ENCODE results near the gene CCDC190.
"Not testable (repeated sequence)": the region's sequence is repeated elsewhere in the genome, so short reads cannot be mapped to it uniquely, and the experiment has no call there.

Gene CCDC190

DNA sequence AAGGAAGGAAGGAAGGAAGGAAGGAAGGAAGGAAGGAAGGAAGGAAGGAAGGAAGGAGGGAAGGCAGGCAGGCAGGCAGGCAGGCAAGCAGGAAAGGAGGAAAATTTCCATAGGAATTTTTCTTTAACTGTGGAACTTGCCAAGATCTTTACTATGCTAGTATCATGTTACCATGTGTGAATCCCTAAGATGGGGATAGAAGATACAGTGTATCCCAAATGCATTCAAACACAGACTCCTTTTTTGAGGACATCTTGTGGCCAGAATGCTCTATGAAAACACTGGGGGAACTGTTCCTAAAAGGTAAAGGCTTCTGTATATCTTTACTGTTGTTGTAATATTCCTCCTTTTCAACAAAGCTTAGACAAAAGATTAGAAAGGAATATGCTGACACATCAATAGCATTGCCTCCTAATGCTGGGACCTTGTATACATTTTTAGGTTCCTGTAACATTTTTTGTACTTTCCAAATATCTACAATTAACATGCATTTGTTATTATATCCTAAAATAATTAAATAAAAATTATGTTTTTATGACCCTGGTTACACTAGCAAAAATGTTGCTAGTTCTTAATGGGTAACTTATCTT, 20.6 kb downstream of the CCDC190 start:
- in situ Hi-C loops (cut with HindIII; ENCODE audit: low sequenced_read_pairs), result loop anchor here (10.0 kb wide), 1 partner anchor 474 kb away; no protein-coding TSS in a partner anchor

DNA sequence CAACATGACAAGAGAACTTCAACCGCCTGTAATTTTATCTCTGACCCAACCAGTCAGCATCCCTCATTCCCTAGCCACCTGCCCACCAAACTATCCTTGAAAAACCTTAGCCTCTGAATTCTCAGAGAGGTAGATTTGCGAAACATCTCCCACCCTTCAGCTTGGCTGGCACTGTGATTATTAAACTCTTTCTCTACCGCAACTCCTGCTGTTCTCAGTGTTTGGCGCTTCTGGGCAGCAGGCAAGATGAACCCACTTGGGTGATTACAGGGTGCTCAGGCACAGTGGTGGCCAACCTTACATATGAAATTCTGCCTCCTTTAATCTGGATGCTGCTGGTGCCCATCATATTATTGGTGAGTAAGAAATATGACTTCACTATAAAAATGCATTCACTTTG, 22.1 kb downstream of the CCDC190 start:
- in situ Hi-C loops (cut with HindIII; ENCODE audit: low sequenced_read_pairs), result loop anchor here (5.0 kb wide), 1 partner anchor 338 kb away; no protein-coding TSS in a partner anchor

DNA sequence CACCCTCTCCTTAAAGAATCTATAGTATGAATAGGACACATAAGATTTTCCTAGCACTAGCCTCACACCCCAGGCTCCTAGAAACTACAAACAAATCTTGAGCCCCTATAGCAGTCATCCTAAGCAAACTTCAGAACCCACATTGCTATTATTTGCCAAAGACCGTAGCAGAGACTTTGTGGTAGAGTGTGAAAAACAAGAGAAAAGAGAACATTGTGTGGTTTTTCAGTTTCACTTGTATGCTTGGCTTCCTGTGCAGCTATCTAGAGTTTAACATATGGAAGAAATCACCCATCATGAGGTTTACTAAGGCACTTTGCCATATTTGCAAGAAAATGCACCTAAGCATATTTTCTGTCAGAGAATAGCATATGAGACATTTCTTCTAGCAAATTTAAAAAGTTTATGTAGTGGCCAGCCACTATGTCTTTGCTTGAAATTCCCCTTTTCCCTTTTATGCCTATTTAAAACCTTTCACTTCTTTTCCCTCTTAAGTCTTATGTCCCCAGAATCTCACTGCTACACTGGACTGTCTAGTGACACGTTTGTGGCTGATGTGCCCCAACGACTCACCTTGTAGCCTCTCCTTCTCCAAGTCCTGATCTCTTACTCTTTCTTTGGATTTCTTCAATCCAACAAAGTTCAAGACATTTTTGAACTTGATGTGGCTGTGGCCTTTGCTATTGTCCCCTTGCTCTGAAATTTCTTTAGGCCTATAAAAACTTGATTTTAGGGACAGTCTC, 25.6 kb downstream of the CCDC190 start:
- in situ Hi-C loops (cut with HindIII; ENCODE audit: low sequenced_read_pairs), result loop anchor here (5.0 kb wide), 1 partner anchor 342 kb away; no protein-coding TSS in a partner anchor

DNA sequence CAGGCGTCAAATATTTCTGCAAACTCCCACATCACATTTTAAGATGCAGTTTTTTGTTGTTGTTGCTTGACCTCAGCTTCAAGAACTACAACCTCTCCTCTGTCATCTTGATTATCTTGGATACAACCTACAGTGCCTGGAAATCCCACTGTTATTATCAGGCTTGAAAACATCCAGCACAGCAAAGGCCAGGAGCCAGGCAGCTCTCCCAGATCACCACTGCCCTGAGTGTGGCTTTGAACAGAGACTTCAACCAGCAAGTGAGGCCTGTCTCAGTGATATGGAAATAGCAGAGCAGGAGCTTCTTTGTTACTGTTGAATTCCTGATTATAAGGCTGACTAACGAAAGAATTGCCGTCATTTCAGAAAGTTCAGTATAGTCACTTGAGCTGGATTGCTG, 28.5 kb downstream of the CCDC190 start:
- in situ Hi-C loops (cut with HindIII; ENCODE audit: low sequenced_read_pairs), result no loop called here

DNA sequence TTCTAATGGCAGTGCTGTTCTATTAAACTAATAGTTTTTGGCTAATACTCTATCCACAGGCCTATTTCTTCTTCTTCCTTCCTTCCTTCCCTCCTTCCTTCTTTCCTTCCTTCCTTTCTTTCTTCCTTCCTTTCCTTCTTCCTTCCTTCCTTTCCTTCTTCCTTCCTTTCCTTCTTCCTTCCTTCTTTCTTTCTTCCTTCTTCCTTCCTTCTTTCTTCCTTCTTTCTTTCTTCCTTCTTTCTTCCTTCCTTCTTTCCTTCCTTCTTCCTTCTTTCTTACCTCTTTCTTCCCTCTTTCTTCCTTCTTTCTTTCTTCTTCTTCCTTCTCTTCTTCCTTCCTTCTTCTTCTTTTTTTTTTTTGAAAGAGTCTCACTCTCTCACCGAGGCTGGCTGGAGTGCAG, 31.7 kb downstream of the CCDC190 start:
- in situ Hi-C loops (cut with HindIII; ENCODE audit: low sequenced_read_pairs), result no loop called here

DNA sequence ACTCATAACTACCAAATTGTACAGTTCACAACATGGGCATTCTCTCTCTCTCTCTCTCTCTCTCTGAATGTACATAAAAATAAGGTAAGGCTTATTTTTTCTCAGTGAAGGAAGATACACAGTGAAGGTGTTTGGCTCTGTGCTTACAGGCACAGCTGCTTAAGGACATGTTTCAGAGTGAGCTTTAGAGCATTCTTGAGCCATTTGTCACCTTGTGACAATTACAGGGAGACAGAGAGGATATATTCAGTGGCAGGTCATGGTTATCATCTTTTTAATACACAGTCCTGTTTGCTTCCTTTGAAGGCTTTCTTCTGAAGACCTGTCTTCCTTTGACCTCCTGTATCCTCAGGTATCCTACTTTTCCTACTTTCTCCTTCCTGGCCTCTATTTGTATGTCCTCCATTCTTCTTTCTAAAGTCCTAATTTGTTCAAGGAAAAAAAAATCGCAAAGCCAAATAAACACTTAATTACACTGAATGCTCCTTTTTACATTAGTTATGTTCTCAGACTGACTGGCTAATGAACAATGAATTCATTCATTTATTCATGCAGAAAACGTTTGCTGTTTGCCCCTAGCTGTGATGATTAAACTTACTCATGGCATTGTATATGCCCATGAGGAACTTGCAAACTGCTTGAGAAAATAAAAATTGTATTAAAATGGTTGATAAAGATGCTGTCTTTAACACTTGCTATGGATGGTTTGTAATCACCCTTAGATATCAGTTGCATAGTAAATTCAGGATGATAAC, 37.0 kb downstream of the CCDC190 start:
- in situ Hi-C loops (cut with HindIII; ENCODE audit: low sequenced_read_pairs), result no loop called here

DNA sequence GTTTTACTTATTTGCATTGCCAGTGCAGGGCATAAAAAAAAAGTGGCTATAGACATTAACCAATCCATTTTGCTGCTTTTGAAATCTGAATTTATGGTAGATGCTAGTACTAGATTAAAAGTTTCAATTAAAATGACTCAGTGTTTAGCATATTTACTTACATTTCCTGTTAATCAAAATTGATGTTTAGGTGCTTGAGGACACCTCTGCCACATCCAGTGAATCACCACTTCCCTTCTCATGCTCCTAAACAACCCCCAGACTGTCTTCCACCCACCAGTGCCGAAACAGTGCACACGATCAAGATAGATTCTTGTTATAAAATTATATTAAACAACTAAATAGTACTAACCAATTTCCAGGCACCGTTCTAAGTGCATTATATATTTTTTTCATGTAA, 37.7 kb downstream of the CCDC190 start:
- in situ Hi-C loops (cut with HindIII; ENCODE audit: low sequenced_read_pairs), result no loop called here

DNA sequence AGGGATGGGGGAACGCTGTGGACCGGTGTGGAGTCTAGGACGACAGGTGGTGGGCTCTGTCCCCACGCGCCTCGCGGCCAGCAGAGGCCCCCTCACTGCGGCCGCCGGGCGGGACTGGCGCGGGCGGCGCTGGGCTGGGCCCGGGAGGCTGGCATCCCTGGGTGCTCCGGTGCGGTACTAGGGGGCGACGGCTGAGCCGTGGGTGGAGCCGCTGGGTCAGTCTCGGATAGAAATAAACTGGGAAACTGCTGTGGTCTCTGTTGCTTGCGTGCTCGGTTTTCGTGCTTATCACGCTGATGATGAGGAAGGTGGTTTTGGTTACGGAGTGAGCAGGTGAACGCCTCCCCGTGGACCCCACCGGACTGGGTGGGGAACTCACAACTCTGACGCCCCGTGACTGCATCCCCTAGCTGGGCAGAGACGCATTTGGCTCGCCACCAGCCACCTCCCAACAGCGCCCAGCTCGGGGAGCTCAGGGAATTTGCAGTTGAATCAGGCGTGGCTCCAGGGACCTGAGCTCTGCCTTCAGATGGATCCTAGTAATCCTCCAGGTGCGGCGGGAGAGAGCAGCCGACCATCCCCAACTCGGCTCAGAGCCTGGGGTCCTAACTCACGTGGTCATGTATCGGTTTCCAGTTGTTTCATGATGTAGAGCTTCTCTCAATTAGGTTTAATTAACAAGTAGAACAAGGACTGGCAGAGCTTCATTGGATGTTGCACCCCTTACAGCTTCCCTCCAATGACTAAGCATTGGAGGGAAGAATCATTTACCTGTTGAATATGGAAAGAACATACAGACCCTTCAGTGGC, 38.4 kb downstream of the CCDC190 start:
- in situ Hi-C loops (cut with HindIII; ENCODE audit: low sequenced_read_pairs), result no loop called here

DNA sequence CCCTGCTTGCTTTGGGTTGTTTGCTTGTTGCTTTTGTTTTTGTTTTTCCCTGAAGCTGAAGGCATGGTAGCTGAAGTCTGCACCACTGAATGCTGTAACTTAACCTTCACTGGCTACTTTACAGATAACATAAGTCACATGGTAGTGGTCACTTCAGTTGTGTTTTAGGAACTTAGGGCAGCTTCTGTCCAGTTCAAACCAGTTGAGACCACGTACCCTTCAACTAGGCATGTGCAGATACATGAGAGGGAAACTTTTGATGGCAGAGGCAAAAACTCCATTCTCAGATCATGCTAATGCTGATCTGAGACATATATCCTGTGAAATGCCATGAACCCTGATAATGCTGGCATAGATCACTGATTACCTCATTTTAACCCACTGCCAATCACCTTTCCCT, 42.3 kb downstream of the CCDC190 start:
- in situ Hi-C loops (cut with HindIII; ENCODE audit: low sequenced_read_pairs), result not testable (repeated sequence)

DNA sequence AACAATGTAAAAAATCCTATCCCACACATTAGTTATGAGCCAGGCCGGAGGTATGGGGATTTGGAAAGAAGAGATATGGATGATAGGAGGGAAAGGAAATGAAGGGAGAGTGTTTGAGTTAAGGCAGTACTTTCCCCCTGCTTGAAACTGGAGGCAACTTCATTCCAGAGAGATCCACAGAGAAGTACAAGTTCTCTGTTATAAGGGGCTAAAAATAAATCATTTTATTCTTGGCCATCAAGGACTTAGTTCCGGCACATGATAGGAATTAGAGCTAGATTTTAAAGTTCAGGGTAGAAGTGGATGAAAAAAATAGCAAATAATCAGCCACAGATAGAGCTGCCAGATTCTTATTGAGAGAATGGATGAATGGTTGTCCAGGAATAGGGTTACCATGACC, 42.8 kb downstream of the CCDC190 start:
- in situ Hi-C loops (cut with HindIII; ENCODE audit: low sequenced_read_pairs), result not testable (repeated sequence)

DNA sequence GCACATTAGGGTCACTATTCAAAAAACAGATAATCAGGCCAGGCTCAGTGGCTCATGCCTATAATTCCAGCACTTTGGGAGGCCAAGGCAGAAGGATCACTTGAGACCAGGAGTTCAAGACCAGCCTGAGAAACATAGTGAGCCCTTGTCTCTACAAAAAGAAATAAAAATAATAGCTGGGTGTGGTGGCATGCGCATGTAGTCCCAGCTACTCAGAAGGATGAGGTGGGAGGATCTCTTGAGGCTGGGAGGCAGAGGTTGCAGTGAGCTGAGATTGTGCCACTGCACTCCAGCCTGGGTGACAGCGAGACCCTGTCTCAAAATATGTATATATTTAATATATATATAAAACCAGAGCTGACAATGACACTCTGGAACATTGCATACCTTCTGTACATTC, 48.6 kb downstream of the CCDC190 start:
- in situ Hi-C loops (cut with HindIII; ENCODE audit: low sequenced_read_pairs), result not testable (repeated sequence)

DNA sequence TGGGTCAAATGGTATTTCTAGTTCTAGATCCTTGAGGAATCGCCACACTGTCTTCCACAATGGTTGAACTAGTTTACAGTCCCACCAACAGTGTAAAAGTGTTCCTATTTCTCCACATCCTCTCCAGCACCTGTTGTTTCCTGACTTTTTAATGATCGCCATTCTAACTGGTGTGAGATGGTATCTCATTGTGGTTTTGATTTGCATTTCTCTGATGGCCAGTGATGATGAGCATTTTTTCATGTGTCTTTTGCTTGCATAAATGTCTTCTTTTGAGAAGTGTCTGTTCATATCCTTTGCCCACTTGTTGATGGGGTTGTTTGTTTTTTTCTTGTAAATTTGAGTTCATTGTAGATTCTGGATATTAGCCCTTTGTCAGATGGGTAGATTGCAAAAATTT, 53.5 kb downstream of the CCDC190 start:
- in situ Hi-C loops (cut with HindIII; ENCODE audit: low sequenced_read_pairs), result not testable (repeated sequence)

Measured in endothelial cell of hepatic sinusoid (primary cell).